Erythroblast (primary cell): ENCODE data around the gene CDC7.
"Not testable (repeated sequence)": the region's sequence is repeated elsewhere in the genome, so short reads cannot be mapped to it uniquely, and the experiment has no call there.

Source experiments
- GATA1 ChIP-seq: IDR thresholded peaks from 2 replicates; pipeline ENCODE4 v1.6.1; 2011; ENCODE audit warnings: low read depth, mild to moderate bottlenecking, control low read depth, low read length, moderate library complexity
- POLR2A ChIP-seq: IDR thresholded peaks from 2 replicates; pipeline ENCODE4 v1.6.1; 2011; ENCODE audit warnings: mild to moderate bottlenecking, low read length

- not testable (repeated sequence) for TF ChIP-seq POLR2A, GATA1
These were observed 35.3 kb upstream of the CDC7 start for GRCh38 chr1:91465350-91465749.
